Progenitor cell of endocrine pancreas (in vitro differentiated cells): ENCODE results near the gene IL16. TPM values are rescaled to one million over a fixed set of nuclear protein-coding genes. Genes with fewer than 3 reads are reported as not detected.

Source experiments
- DNase-seq: peaks from one replicate; pipeline ENCODE4 v3.0.0; 2021; ENCODE audit warnings: low spot score; ENCODE audit not compliant: unreplicated experiment
- H3K27ac Mint-ChIP-seq: 2 replicates; pipeline ENCODE4 v1.8.0; 2021; ENCODE audit warnings: mild to moderate bottlenecking, moderate library complexity, mixed read lengths
- H3K27me3 Mint-ChIP-seq: 2 replicates; pipeline ENCODE4 v1.8.0; 2021; ENCODE audit warnings: mixed read lengths
- H3K36me3 Mint-ChIP-seq: 2 replicates; pipeline ENCODE4 v1.8.0; 2022; ENCODE audit warnings: mixed read lengths; ENCODE audit not compliant: insufficient read depth
- H3K4me1 Mint-ChIP-seq: 2 replicates; pipeline ENCODE4 v1.8.0; 2021; ENCODE audit warnings: low read depth, mixed read lengths
- H3K4me3 Mint-ChIP-seq: 2 replicates; pipeline ENCODE4 v1.8.0; 2021; ENCODE audit warnings: low read depth, mild to moderate bottlenecking, moderate library complexity, mixed read lengths
- H3K9me3 Mint-ChIP-seq: 2 replicates; pipeline ENCODE4 v1.8.0; 2021; ENCODE audit warnings: low read depth, mixed read lengths
- total RNA-seq: library from RNA; stranded (reverse); gene quantifications from 2 replicates; pipeline ENCODE4 v1.2.1, GENCODE V29; 2021
- TF ChIP-seq, protein P1 (sequence below): fragments of 200-600 bp; sonication (generic); IDR thresholded peaks from one replicate; pipeline ENCODE4 v1.5.0; 2021; ENCODE audit warnings: antibody characterized with exemption, mild to moderate bottlenecking; ENCODE audit not compliant: unreplicated experiment

Gene IL16
- total RNA-seq, 1 donor from 2014 or later: 0.38 TPM

DNA sequence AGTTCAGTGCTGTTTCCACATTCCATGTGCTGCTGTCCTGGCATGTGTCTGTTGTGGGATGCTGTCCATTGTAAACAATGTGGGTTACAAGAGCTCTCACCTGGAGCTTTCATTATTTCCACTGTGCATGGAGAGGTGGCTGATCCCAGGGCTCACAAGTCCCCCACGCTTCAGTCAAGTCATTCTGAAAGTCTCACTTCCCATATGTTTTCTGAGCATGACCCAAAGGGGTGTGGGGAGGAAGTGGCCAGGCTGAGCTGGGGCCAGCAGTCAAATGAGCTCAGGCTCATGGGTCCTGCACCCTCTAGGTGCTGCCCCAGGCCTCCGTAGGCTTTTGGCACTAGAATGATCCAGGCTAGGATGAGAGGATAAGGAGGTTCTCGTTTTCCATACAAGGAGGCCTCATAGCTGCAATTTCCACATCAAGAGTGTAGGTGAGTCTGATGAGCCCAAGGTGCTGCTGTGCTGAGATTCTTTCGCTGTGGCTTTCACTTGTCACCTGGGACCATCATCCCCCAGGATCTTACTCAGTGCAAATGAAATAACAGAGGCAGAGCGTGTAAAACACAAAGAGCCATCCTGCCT, 105.2 kb downstream of the IL16 start:
- peaks cover 5% of the 10 kb centered on the region for H3K27me3 Mint-ChIP-seq

DNA sequence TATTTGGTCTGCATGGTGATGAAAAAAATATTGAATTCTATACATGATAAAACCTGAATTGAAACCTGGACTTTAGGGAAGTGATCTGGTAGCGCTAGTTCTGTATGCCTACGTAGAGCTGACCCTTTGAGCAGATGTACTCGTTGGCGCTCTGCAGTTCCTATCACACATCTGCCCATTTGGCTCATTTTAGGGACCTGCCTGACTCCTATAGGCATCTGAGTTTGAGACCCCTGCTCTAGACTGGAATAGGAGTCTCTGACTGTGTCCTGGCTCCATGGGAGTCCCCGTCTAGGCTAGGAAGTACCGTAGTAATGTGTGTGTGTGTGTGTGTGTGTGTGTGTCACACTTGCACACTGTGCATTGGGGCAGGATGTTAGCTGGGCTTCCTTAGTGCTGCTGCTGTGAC, 106.0 kb downstream of the IL16 start:
- Mint-ChIP-seq H3K27ac (no peak overlapping the region), H3K27me3 (peaks cover 2% of the 10 kb centered on the region), H3K36me3 (no peaks in the 10 kb centered on the region), H3K9me3 (no peaks in the 10 kb centered on the region), H3K4me3 (no peak overlapping the region), H3K4me1 (no peaks in the 10 kb centered on the region)
- TF ChIP-seq, protein P1, sequence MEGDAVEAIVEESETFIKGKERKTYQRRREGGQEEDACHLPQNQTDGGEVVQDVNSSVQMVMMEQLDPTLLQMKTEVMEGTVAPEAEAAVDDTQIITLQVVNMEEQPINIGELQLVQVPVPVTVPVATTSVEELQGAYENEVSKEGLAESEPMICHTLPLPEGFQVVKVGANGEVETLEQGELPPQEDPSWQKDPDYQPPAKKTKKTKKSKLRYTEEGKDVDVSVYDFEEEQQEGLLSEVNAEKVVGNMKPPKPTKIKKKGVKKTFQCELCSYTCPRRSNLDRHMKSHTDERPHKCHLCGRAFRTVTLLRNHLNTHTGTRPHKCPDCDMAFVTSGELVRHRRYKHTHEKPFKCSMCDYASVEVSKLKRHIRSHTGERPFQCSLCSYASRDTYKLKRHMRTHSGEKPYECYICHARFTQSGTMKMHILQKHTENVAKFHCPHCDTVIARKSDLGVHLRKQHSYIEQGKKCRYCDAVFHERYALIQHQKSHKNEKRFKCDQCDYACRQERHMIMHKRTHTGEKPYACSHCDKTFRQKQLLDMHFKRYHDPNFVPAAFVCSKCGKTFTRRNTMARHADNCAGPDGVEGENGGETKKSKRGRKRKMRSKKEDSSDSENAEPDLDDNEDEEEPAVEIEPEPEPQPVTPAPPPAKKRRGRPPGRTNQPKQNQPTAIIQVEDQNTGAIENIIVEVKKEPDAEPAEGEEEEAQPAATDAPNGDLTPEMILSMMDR: no peak
- no peak for DNase-seq

More for the DNA sequence above, 105.2 kb downstream of the IL16 start:
- DNase-seq: no peak
- TF ChIP-seq, protein P1: no peak
- Mint-ChIP-seq H3K4me3 (no peak overlapping the region), H3K4me1 (no peaks in the 10 kb centered on the region), H3K27ac (no peak overlapping the region), H3K36me3 (no peaks in the 10 kb centered on the region), H3K9me3 (no peaks in the 10 kb centered on the region)

DNA sequence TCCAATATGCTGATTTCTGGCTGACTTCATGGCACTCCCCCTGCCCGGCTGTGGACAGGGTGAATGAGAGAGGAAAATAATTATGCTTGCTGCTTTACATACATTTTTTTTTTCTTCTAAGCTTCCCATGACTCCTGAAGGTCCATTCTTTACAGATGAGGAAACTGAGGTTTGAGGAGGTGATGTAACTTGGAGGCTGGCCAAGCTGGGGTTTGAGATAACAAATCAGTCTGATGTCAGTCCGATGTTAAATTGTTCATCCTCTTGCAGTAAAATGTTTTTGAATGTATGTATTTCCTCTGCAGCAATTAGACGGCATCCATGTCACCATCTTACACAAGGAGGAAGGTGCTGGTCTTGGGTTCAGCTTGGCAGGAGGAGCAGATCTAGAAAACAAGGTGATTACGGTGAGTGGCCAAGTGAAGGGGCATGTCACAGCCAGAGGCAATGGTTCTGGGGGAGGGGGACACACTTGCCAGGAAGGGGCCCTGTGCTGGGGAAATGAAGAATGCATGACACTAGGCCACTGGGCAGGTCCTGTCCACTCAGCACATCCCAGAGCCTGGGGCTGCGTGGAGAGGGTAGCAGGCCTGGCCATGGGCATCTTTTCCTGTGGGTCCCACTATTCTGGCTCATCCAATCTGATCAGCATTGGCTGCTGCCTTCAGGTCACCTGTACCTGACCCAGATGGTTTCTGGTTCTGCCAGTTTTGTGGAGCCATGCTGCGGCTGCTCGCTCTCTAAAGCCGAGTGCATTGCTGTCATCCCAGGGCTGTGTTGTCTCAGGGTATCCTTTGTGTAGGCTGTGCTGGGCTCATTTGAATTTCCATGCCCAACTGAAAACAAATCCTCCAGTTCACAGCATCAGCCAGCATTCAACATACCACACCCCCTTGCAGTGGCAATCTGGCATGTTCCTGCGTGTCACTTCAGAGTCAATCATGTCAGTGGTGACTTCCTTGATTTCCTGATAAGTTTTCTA, 106.9 kb downstream of the IL16 start:
- H3K4me1 Mint-ChIP-seq: no peaks in the 10 kb centered on the region
- TF ChIP-seq, protein P1: no peak
- no peak overlapping the region for H3K4me3 Mint-ChIP-seq
- DNase-seq: no peak
- H3K36me3 Mint-ChIP-seq: no peaks in the 10 kb centered on the region
- H3K27ac Mint-ChIP-seq: no peak overlapping the region
- no peaks in the 10 kb centered on the region for H3K9me3 Mint-ChIP-seq
- peaks cover 2% of the 10 kb centered on the region for H3K27me3 Mint-ChIP-seq

DNA sequence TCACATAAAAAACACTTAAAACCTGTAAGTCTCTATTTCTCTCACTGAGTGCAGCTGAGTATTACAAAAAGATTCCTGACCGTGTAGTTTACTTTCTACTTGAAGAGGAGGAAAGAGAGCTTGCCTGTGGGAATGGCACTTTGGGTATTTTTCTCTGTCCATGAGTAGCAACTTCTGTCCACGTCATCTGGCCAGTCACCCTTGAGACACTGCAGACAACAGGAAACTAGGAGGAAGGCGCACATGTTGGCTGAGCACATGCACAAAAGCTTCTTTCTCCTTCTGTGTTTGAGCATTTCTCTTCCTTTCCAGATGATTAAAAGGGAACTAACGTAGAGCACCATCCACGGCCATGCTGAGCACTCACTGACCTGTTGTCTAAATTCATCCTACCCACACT, 107.5 kb downstream of the IL16 start:
- DNase-seq: no peak
- TF ChIP-seq, protein P1: no peak
- Mint-ChIP-seq H3K9me3 (no peaks in the 10 kb centered on the region), H3K27ac (peak overlapping the region; percentile 7), H3K4me3 (no peak overlapping the region), H3K4me1 (no peaks in the 10 kb centered on the region), H3K36me3 (no peaks in the 10 kb centered on the region), H3K27me3 (peaks cover under 1% of the 10 kb centered on the region)

DNA sequence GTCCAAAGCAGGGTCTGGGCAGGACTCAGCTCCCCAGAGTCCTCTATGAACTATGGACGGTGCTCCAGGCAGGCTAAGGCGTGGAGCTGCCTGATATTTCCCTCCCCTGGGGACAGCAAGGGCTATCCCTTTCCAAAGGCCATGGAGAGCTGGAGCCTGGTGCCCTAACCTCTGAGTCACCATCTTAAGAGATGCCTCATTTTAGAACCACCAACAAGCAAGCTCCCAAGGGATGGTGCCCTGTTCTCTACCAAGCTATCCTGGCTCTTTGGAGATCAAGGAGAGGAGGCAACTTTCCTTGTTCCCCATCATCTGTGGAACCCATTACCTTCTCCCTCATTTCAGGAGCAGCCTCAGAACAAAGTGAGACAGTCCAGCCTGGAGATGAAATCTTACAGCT, 111.6 kb downstream of the IL16 start:
- Mint-ChIP-seq H3K4me3 (no peak overlapping the region), H3K27me3 (no peaks in the 10 kb centered on the region), H3K27ac (no peak overlapping the region), H3K9me3 (no peaks in the 10 kb centered on the region), H3K36me3 (no peaks in the 10 kb centered on the region), H3K4me1 (no peaks in the 10 kb centered on the region)
- DNase-seq: no peak
- TF ChIP-seq, protein P1: no peak
